GM18502 (cell line): ENCODE data around the gene CPNE6.
"Not testable (repeated sequence)": the region's sequence is repeated elsewhere in the genome, so short reads cannot be mapped to it uniquely, and the experiment has no call there.

Experiments used
- ATAC-seq: cut with Tn5 transposase; IDR thresholded peaks from one replicate; pipeline ENCODE4 v1.9.1; 2021; ENCODE audit warnings: mild to moderate bottlenecking; ENCODE audit not compliant: unreplicated experiment, poor library complexity

CPNE6 gene

GRCh38 chr14:24100197-24100981 lies 29.0 kb downstream of the CPNE6 start:
- no peak for ATAC-seq

- no peak for ATAC-seq
Observed at GRCh38 chr14:24100982-24101494, 29.7 kb downstream of the CPNE6 start.

GRCh38 chr14:24102357-24103048 lies 31.1 kb downstream of the CPNE6 start:
- ATAC-seq = no peak

GRCh38 chr14:24103451-24103850 lies 32.1 kb downstream of the CPNE6 start:
- ATAC-seq = no peak

GRCh38 chr14:24105609-24106239 lies 34.4 kb downstream of the CPNE6 start:
- ATAC-seq = not testable (repeated sequence)

- no peak for ATAC-seq
Observed at GRCh38 chr14:24106672-24107271, 35.4 kb downstream of the CPNE6 start.

GRCh38 chr14:24108336-24108874 lies 37.0 kb downstream of the CPNE6 start:
- ATAC-seq = no peak

GRCh38 chr14:24110060-24110459 lies 38.7 kb downstream of the CPNE6 start:
- no peak for ATAC-seq

- ATAC-seq = no peak
Observed at GRCh38 chr14:24110523-24110922, 39.2 kb downstream of the CPNE6 start.

GRCh38 chr14:24113379-24113800 lies 42.0 kb downstream of the CPNE6 start:
- no peak for ATAC-seq

- peak; percentile 28 for ATAC-seq
Observed at GRCh38 chr14:24113801-24114531, 42.6 kb downstream of the CPNE6 start.

GRCh38 chr14:24114532-24115421 lies 43.4 kb downstream of the CPNE6 start, which contains the start of the genes DCAF11 and NRL:
TSS of gene DCAF11 (plus strand) at chr14:24114777. CDS start at chr14:24115595, 818 bp downstream.
TSS of gene NRL (minus strand) at chr14:24114949. CDS start at chr14:24082848, 32,101 bp downstream.
- peak; percentile 90 for ATAC-seq

GRCh38 chr14:24115422-24116127 lies 44.2 kb downstream of the CPNE6 start:
- ATAC-seq = no peak

- no peak for ATAC-seq
Observed at GRCh38 chr14:24116128-24116814, 44.9 kb downstream of the CPNE6 start.

- ATAC-seq = no peak
Observed at GRCh38 chr14:24117179-24117578, 45.8 kb downstream of the CPNE6 start.

- ATAC-seq = no peak
Observed at GRCh38 chr14:24119691-24120090, 48.3 kb downstream of the CPNE6 start.

- no peak for ATAC-seq
Observed at GRCh38 chr14:24121210-24121609, 49.8 kb downstream of the CPNE6 start.
